Measurements from ENCODE around the gene ARSB. TPM values are rescaled to one million over a fixed set of nuclear protein-coding genes. Genes with fewer than 3 reads are reported as not detected.
A peak's percentile ranks its signal among the peaks of the same experiment; 100 is the strongest.

ARSB gene
- total RNA-seq, 1 donor from 2014 or later = 30.2 TPM

- no peaks in the 10 kb centered on the region for H3K79me2 ChIP-seq (ENCODE audit: insufficient read depth, low read length)
Measured at GRCh38 chr5:78779771-78780616, 205.1 kb downstream of the ARSB start.

DNA sequence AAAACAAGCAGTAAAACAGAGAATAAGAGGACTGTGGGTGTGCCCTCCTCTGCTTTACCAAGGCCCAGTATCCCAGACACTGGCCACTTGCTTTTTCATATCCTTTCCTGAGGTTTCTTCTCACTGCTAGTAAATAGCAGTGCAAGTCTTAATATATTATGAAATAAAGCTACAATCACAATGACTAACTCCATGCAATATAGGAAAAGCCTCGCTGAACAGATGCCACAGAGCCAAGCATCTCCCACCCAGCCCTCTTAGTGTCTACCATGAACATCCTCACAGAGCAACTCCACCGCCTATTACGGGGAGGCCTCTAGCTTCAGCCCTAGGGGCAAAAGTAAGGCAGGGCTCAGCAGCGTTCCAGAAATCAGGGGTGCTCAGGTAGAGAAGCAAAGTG is 205.8 kb downstream of the ARSB start:
- no peaks in the 10 kb centered on the region for H3K36me3 ChIP-seq (ENCODE audit: insufficient read depth, low read length)
- H2AFZ ChIP-seq (ENCODE audit: low read depth, low read length) = no peak overlapping the region
- FAIRE-seq (no peak), DNase-seq (ENCODE audit: low read depth) (no peak)
- peaks cover 14% of the 10 kb centered on the region for H3K36me3 Mint-ChIP-seq (ENCODE audit: low read depth, unreplicated experiment)
- no peak for TF ChIP-seq EZH2 (IDR thresholded peaks at IDR 0.05; ENCODE audit: insufficient read depth, low read length)
- TF ChIP-seq, protein P1, sequence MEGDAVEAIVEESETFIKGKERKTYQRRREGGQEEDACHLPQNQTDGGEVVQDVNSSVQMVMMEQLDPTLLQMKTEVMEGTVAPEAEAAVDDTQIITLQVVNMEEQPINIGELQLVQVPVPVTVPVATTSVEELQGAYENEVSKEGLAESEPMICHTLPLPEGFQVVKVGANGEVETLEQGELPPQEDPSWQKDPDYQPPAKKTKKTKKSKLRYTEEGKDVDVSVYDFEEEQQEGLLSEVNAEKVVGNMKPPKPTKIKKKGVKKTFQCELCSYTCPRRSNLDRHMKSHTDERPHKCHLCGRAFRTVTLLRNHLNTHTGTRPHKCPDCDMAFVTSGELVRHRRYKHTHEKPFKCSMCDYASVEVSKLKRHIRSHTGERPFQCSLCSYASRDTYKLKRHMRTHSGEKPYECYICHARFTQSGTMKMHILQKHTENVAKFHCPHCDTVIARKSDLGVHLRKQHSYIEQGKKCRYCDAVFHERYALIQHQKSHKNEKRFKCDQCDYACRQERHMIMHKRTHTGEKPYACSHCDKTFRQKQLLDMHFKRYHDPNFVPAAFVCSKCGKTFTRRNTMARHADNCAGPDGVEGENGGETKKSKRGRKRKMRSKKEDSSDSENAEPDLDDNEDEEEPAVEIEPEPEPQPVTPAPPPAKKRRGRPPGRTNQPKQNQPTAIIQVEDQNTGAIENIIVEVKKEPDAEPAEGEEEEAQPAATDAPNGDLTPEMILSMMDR (IDR thresholded peaks at IDR 0.05; ENCODE audit: insufficient read depth, low read depth, low read length) = no peak
- H3K4me1 Mint-ChIP-seq (ENCODE audit: low read depth, unreplicated experiment) = peaks cover 5% of the 10 kb centered on the region
- no peak overlapping the region for H3K4me3 Mint-ChIP-seq (ENCODE audit: unreplicated experiment)
- H3K4me3 ChIP-seq (ENCODE audit: insufficient read depth, low read depth, low read length) = no peak overlapping the region
- H3K4me2 ChIP-seq (ENCODE audit: low read length) = peak overlapping the region; percentile 8
- H3K27ac Mint-ChIP-seq (ENCODE audit: unreplicated experiment) = no peak overlapping the region
- peak overlapping the region; percentile 51 for H3K27ac ChIP-seq (ENCODE audit: low read depth, low read length)
- H3K9me3 ChIP-seq (ENCODE audit: insufficient read depth, low read depth, low read length) = no peaks in the 10 kb centered on the region
- no peaks in the 10 kb centered on the region for H4K20me1 ChIP-seq (ENCODE audit: insufficient read depth, low read length)
- H3K79me2 ChIP-seq (ENCODE audit: insufficient read depth, low read length) = no peaks in the 10 kb centered on the region
- H3K27me3 ChIP-seq (ENCODE audit: insufficient read depth, low read length) = no peaks in the 10 kb centered on the region
- no peaks in the 10 kb centered on the region for H3K27me3 Mint-ChIP-seq (ENCODE audit: low read depth, unreplicated experiment)
- peaks cover 16% of the 10 kb centered on the region for H3K4me1 ChIP-seq (ENCODE audit: insufficient read depth, low read length)
- H3K9me3 Mint-ChIP-seq (ENCODE audit: unreplicated experiment) = peaks cover 4% of the 10 kb centered on the region
- H3K9ac ChIP-seq (ENCODE audit: low read length) = no peak overlapping the region

More at GRCh38 chr5:78779771-78780616, 205.1 kb downstream of the ARSB start:
- H3K9me3 ChIP-seq (ENCODE audit: insufficient read depth, low read depth, low read length) = no peaks in the 10 kb centered on the region
- peaks cover 5% of the 10 kb centered on the region for H3K4me1 Mint-ChIP-seq (ENCODE audit: low read depth, unreplicated experiment)
- peaks cover 4% of the 10 kb centered on the region for H3K9me3 Mint-ChIP-seq (ENCODE audit: unreplicated experiment)
- H3K36me3 ChIP-seq (ENCODE audit: insufficient read depth, low read length) = no peaks in the 10 kb centered on the region
- H3K27ac Mint-ChIP-seq (ENCODE audit: unreplicated experiment) = peak overlapping the region; percentile 62
- peak overlapping the region; percentile 8 for H3K4me2 ChIP-seq (ENCODE audit: low read length)
- H3K4me3 Mint-ChIP-seq (ENCODE audit: unreplicated experiment) = peak overlapping the region; percentile 34
- TF ChIP-seq EZH2 (IDR thresholded peaks at IDR 0.05; ENCODE audit: insufficient read depth, low read length) = no peak
- TF ChIP-seq, protein P1 (IDR thresholded peaks at IDR 0.05; ENCODE audit: insufficient read depth, low read depth, low read length) = no peak
- no peaks in the 10 kb centered on the region for H3K27me3 Mint-ChIP-seq (ENCODE audit: low read depth, unreplicated experiment)
- FAIRE-seq = no peak
- peak overlapping the region; percentile 49 for H3K27ac ChIP-seq (ENCODE audit: low read depth, low read length)
- no peak overlapping the region for H3K9ac ChIP-seq (ENCODE audit: low read length)
- H3K4me1 ChIP-seq (ENCODE audit: insufficient read depth, low read length) = peaks cover 16% of the 10 kb centered on the region
- peak; percentile 97 for DNase-seq (ENCODE audit: low read depth)
- no peak overlapping the region for H3K4me3 ChIP-seq (ENCODE audit: insufficient read depth, low read depth, low read length)
- H4K20me1 ChIP-seq (ENCODE audit: insufficient read depth, low read length) = no peaks in the 10 kb centered on the region
- peaks cover 14% of the 10 kb centered on the region for H3K36me3 Mint-ChIP-seq (ENCODE audit: low read depth, unreplicated experiment)
- no peaks in the 10 kb centered on the region for H3K27me3 ChIP-seq (ENCODE audit: insufficient read depth, low read length)
- no peak overlapping the region for H2AFZ ChIP-seq (ENCODE audit: low read depth, low read length)

DNA sequence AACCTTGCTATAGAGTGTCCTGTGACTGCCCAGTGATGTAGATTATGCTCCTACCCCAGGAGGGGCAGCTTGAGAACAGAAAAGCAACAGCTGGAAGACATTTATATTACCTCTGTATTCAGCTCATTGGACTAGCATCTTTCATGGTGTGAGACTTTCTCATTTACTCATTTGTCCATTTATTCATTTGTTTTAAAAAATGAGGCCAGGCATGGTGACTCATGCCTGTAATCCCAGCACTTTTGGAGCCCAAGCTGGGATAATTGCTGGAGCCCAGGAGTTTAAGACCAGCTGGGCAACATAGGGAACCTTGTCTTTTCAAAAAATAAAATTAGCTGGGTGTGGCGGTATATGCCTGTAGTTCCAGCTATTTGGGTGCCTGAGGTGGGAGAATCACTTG is 206.6 kb downstream of the ARSB start:
- no peak for TF ChIP-seq EZH2 (IDR thresholded peaks at IDR 0.05; ENCODE audit: insufficient read depth, low read length)
- TF ChIP-seq, protein P1 (IDR thresholded peaks at IDR 0.05; ENCODE audit: insufficient read depth, low read depth, low read length) = no peak
- H3K4me3 ChIP-seq (ENCODE audit: insufficient read depth, low read depth, low read length) = no peak overlapping the region
- no peaks in the 10 kb centered on the region for H3K27me3 ChIP-seq (ENCODE audit: insufficient read depth, low read length)
- H4K20me1 ChIP-seq (ENCODE audit: insufficient read depth, low read length) = no peaks in the 10 kb centered on the region
- no peak overlapping the region for H3K4me2 ChIP-seq (ENCODE audit: low read length)
- no peak overlapping the region for H3K27ac ChIP-seq (ENCODE audit: low read depth, low read length)
- no peaks in the 10 kb centered on the region for H3K9me3 ChIP-seq (ENCODE audit: insufficient read depth, low read depth, low read length)
- no peak overlapping the region for H2AFZ ChIP-seq (ENCODE audit: low read depth, low read length)
- H3K4me1 ChIP-seq (ENCODE audit: insufficient read depth, low read length) = peaks cover 16% of the 10 kb centered on the region
- Mint-ChIP-seq H3K27ac (ENCODE audit: unreplicated experiment) (no peak overlapping the region), H3K4me1 (ENCODE audit: low read depth, unreplicated experiment) (peaks cover 5% of the 10 kb centered on the region), H3K9me3 (ENCODE audit: unreplicated experiment) (peaks cover 2% of the 10 kb centered on the region), H3K4me3 (ENCODE audit: unreplicated experiment) (no peak overlapping the region), H3K27me3 (ENCODE audit: low read depth, unreplicated experiment) (no peaks in the 10 kb centered on the region), H3K36me3 (ENCODE audit: low read depth, unreplicated experiment) (peaks cover 15% of the 10 kb centered on the region)
- H3K79me2 ChIP-seq (ENCODE audit: insufficient read depth, low read length) = no peaks in the 10 kb centered on the region
- FAIRE-seq = no peak
- peak; percentile 81 for DNase-seq (ENCODE audit: low read depth)
- no peak overlapping the region for H3K9ac ChIP-seq (ENCODE audit: low read length)
- no peaks in the 10 kb centered on the region for H3K36me3 ChIP-seq (ENCODE audit: insufficient read depth, low read length)

All from astrocyte (in vitro differentiated cells and primary cell).